GM21515 (cell line): ENCODE results near the gene HSPA1A.
"Not testable (repeated sequence)": the region's sequence is repeated elsewhere in the genome, so short reads cannot be mapped to it uniquely, and the experiment has no call there.

Source experiments
- ATAC-seq: cut with Tn5 transposase; IDR thresholded peaks from one replicate; pipeline ENCODE4 v1.9.1; 2021; ENCODE audit not compliant: unreplicated experiment

HSPA1A gene

DNA sequence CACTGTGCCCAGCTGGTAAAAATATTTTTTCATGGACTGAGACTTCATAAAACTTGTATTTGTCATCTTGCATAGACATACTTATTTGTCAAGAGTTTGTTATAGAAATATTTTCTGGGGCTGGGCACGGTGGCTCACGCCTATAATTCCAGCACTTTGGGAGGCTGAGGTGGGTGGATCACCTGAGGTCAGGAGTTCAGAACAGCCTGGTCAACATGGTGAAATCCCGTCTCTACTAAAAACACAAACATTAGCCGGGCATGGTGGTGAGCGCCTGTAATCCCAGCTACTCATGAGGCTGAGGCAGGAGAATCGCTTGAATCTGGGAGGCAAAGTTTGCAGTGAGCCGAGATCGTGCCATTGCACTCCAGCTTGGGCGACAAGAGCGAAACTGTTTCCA is 6.7 kb upstream of the HSPA1A start:
- not testable (repeated sequence) for ATAC-seq

GRCh38 chr6:31811645-31812044 is 3.7 kb upstream of the HSPA1A start:
- no peak for ATAC-seq

GRCh38 chr6:31813465-31813849 is 1.9 kb upstream of the HSPA1A start:
- ATAC-seq = no peak

- no peak for ATAC-seq
These were observed 692 bp upstream of the HSPA1A start for GRCh38 chr6:31814677-31815024.

- not testable (repeated sequence) for ATAC-seq
These were observed 2.0 kb downstream of the HSPA1A start for GRCh38 chr6:31817133-31817928.

GRCh38 chr6:31817929-31818511 is 2.7 kb downstream of the HSPA1A start:
- not testable (repeated sequence) for ATAC-seq

GRCh38 chr6:31819871-31820299 is 4.5 kb downstream of the HSPA1A start:
- no peak for ATAC-seq

- ATAC-seq = not testable (repeated sequence)
These were observed 5.1 kb downstream of the HSPA1A start for GRCh38 chr6:31820399-31820798.

DNA sequence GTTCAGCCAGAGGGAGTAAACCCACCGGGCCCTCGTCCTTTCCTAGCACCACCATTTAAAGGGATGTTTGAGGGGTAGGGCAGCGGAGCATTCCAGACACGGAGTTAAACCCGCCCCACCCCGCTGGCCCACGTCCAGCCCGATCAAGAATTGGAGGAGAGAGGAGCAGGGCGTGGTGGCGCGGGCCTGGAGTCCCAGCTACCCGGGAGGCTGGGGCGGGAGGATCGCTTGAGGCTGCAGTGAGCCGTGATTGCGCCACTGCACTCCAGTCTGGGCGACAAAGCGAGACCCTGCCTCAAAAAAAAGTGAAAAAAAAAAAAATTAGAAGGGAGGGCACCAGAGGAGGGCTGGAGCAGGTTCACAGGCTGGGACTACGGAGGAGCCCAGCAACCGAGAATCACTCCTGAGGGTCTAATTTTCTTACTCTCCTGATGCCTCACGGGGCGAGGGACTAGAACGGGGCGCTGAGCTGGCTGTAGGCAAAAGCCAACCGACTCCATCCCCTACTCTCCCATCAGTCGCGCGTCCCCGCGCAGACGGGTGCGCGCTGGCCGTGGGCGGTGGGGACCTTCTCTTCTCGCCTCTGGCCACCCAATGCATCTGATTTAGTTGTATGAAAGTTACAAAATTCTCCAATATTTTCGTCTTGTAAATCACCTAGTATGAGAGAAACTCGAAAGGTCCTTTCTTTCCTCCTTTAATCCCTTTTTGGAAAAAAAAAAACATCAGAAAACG is 6.1 kb downstream of the HSPA1A start:
- peak; percentile 41 for ATAC-seq

DNA sequence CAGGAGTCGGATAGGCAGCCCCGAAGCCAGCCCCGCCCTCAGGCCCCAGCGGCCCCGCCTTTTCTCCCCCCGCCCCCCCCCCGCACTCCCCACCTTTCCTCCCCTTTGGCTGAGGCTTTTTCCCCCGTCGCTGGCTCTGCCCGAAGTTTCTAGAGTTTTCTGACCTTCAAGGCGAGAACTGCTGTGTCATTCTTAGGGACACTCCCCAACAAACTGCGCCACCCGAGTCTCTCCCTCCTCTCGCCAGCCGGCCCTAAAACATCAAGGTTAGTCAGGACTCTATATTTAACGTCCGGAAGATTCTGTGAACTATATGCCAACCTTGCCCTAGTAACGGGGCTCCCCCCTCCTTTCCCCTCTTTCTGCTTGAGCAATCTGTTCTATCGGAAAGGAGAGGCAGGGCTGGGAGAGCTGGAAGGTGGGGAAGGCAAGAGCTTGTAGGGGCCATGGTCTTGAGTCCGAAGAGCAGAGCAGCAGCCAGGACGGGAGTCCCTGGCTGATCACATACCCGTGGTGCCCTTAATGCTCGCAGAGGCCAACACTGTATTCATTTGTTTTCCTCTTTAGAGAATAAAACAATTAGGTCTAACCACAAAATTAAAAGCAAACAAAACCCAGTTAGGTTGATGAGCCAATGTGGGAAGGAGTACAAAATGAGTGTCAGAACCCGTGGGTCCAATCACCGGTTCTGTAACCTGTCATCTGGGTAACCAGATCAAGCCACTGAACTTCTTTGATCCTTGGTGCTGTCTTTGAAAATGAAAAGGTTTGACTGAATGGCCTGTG is 6.9 kb downstream of the HSPA1A start:
- ATAC-seq = peak; percentile 32

- ATAC-seq = not testable (repeated sequence)
These were observed 8.4 kb downstream of the HSPA1A start for GRCh38 chr6:31823592-31824196.

DNA sequence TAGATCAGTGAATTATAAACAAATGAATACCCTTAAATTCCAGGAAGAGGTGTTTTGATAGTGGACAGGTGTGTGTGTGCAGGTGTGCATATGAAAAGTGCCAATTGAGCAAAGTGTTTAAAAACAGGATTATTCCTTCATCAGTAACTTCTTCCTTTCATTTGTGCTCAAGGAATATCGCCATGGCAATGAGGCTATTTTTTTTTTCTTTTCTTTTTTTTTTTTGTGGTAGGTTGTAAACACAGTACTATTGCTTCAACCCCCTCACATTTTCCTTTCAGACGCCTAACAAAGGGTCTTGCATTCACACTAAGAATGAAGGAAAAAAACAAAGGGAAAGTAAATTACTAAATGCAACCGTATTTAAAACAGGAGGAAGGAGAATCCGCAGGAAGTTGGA is 10.2 kb downstream of the HSPA1A start:
- no peak for ATAC-seq

DNA sequence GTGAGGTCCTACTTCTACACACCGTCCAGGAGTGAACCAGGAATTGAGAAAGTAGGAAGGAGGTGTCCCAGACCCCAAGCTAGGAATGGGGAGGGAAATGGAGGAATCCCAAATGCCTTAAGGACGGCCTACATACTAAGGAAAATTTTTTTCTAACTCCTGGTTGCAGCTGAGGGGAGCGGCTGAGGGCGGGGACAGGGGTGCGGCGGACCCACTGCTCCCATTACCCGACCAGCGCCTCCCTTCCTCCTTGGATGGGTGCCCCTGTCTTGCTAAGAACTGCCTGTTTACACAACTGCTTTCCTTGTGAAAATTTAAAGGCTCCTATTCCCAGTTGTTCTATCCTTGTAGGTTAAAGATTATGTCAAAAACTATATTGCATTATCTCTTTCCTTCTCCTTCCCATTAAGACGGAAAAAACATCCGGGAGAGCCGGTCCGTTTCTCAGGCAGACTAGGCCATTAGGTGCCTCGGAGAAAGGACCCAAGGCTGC is 11.5 kb downstream of the HSPA1A start:
- no peak for ATAC-seq

DNA sequence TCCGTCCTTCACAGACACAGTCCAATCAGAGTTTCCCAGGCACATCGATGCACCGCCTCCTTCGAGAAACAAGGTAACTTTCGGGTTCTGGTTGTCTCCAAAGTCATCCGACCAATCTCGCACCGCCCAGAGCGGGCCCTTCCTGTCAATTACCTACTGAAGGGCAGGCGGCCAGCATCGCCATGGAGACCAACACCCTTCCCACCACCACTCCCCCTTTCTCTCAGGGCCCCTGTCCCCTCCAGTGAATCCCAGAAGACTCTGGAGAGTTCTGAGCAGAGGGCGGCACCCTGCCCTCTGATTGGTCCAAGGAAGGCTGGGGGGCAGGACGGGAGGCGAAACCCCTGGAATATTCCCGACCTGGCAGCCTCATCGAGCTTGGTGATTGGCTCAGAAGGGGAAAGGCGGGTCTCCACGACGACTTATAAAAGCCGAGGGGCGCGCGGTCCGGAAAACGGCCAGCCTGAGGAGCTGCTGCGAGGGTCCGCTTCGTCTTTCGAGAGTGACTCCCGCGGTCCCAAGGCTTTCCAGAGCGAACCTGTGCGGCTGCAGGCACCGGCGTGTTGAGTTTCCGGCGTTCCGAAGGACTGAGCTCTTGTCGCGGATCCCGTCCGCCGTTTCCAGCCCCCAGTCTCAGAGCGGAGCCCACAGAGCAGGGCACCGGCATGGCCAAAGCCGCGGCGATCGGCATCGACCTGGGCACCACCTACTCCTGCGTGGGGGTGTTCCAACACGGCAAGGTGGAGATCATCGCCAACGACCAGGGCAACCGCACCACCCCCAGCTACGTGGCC is 12.1 kb downstream of the HSPA1A start, which contains the start of gene HSPA1B:
TSS of gene HSPA1B (plus strand) at position 453 of the 794 bp plus-strand sequence. CDS start at position 666, 213 bp downstream.
- ATAC-seq = peak; percentile 59

- no peak for ATAC-seq
These were observed 14.4 kb downstream of the HSPA1A start for GRCh38 chr6:31829633-31830283.

- ATAC-seq = no peak
These were observed 15.6 kb downstream of the HSPA1A start for GRCh38 chr6:31830886-31831335.

DNA sequence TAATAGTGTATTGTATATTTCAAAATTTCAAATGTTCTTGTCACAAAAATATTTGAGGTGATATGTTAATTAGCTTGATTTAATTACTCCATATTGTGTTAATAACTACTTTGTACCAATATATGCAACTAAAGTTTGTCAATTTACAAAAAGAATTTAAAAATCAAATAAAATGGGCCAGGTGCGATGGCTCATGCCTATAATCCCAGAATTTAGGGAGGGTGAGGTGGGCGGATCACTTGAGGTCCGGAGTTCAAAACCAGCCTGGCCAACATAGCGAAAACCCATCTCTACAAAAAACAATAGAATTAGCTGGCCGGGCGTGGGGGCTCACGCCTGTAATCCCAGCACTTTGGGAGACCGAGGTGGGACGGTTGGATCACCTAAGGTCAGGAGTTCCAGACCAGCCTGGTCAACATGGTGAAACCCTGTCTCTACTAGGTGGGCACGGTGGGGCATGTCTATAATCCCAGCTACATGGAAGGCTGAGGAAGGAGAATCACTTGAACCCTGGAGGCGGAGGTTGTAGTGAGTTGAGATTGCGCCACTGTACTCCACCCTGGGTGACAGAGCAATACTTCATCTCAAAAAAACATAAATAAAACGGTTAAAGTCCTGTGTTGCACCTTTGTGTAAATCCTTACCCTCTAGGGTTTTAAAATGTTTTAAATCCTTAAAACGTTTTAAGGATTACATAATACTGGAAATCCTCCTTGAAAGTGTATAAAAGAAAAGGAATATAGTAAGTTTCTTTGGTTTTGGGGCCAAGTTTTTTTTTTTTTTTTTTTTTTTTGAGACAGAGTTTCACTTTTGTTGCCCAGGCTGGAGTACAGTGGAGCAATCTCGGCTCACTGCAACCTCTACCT is 16.2 kb downstream of the HSPA1A start:
- ATAC-seq = no peak
